Calu3 (cell line): ENCODE results near the gene CENPB. TPM values are rescaled to one million over a fixed set of nuclear protein-coding genes. Genes with fewer than 3 reads are reported as not detected.

Experiments used
- BruUV-seq: library from RNA; stranded (reverse); fragments of 400-500 nt; replicated peaks from 2 replicates; lab custom pipeline; 2021; lab: Mats Ljungman, UMichigan
- CTCF ChIA-PET: fragments of 300-600 bp; sonication (Branson Sonifier 250); formaldehyde crosslinking; loops from one replicate; lab custom pipeline; 2022; ENCODE audit warnings: antibody characterized with exemption; lab: Charles Lee
- DNase-seq: peaks from one replicate; pipeline ENCODE4 v3.0.0; 2022
- H3K27ac Mint-ChIP-seq: one replicate; pipeline ENCODE4 v1.8.0; 2022; ENCODE audit warnings: mixed read lengths; ENCODE audit not compliant: unreplicated experiment
- H3K27me3 Mint-ChIP-seq: one replicate; pipeline ENCODE4 v1.8.0; 2022; ENCODE audit warnings: mixed read lengths; ENCODE audit not compliant: unreplicated experiment
- H3K36me3 Mint-ChIP-seq: one replicate; pipeline ENCODE4 v1.8.0; 2022; ENCODE audit warnings: mild to moderate bottlenecking, moderate library complexity, mixed read lengths; ENCODE audit not compliant: insufficient read depth, unreplicated experiment
- H3K4me1 Mint-ChIP-seq: one replicate; pipeline ENCODE4 v1.8.0; 2022; ENCODE audit warnings: mild to moderate bottlenecking, low read depth, mixed read lengths; ENCODE audit not compliant: unreplicated experiment
- H3K4me3 Mint-ChIP-seq: one replicate; pipeline ENCODE4 v1.8.0; 2022; ENCODE audit warnings: mild to moderate bottlenecking, low read depth, moderate library complexity, mixed read lengths; ENCODE audit not compliant: unreplicated experiment
- H3K9me3 Mint-ChIP-seq: one replicate; pipeline ENCODE4 v1.8.0; 2022; ENCODE audit warnings: low read depth, mixed read lengths; ENCODE audit not compliant: unreplicated experiment
- CTCF ChIP-seq: fragments of 200-600 bp; IDR thresholded peaks from one replicate; pipeline ENCODE4 v1.8.0; 2022; ENCODE audit warnings: antibody characterized with exemption; ENCODE audit not compliant: unreplicated experiment
- intact Hi-C: fragments of 100-400 bp; cut with micrococcal nuclease; formaldehyde crosslinking; loops from one replicate; pipeline ENCODE4 v1.10.0; 2022; ENCODE audit not compliant: unreplicated experiment
- total RNA-seq: library from RNA; stranded (reverse); gene quantifications from 2 replicates; pipeline ENCODE4 v1.2.3, GENCODE V29; 2022

Gene CENPB
- total RNA-seq, 1 experiment from 2014 or later: 44.9 TPM

GRCh38 chr20:3734111-3734843 is 52.3 kb downstream of the CENPB start:
- CTCF ChIA-PET: interaction anchor here (0.5 to 0.7 kb wide), 2 partner anchors 19 to 395 kb away, joined by 5 to 8 read pairs; no protein-coding TSS in a partner anchor
- BruUV-seq: no TSS peak
- no peak for DNase-seq
- H3K4me1 Mint-ChIP-seq: no peaks in the 10 kb centered on the region
- no peak overlapping the region for H3K4me3 Mint-ChIP-seq
- no peak overlapping the region for H3K27ac Mint-ChIP-seq
- H3K36me3 Mint-ChIP-seq: no peaks in the 10 kb centered on the region
- no peak for TF ChIP-seq CTCF
- peaks cover 65% of the 10 kb centered on the region for H3K27me3 Mint-ChIP-seq
- intact Hi-C loops: no loop called here
- no peaks in the 10 kb centered on the region for H3K9me3 Mint-ChIP-seq

Other genes with a start within 250 kb of the CENPB start
- not detected in 2 replicates for gene GFRA4, start 123.3 kb downstream of the CENPB start, total RNA-seq
- gene ADAM33, start 104.7 kb downstream of the CENPB start, total RNA-seq: not detected in 2 replicates
- gene SIGLEC1, start 74.1 kb downstream of the CENPB start, total RNA-seq: not detected in 2 replicates
- not detected in 2 replicates for gene HSPA12B, start 54.1 kb downstream of the CENPB start, total RNA-seq
- 27.3 and 29.0 TPM in 2 replicates for gene ADISSP, start 19.0 kb downstream of the CENPB start, total RNA-seq
- gene SPEF1, start 5.3 kb downstream of the CENPB start, total RNA-seq: 0.28 TPM in 1 of 2 replicates, not detected in the other
- gene CDC25B, start 9.6 kb upstream of the CENPB start, total RNA-seq: 69.6 and 75.0 TPM in 2 replicates
- gene AP5S1, start 33.8 kb upstream of the CENPB start, total RNA-seq: 7.2 and 9.5 TPM in 2 replicates
- 29.8 and 32.1 TPM in 2 replicates for gene MAVS, start 60.1 kb upstream of the CENPB start, total RNA-seq
- 37.9 TPM in 2 replicates for gene PANK2, start 102.6 kb upstream of the CENPB start, total RNA-seq
- gene RNF24, start 228.8 kb upstream of the CENPB start, total RNA-seq: 2.8 and 4.1 TPM in 2 replicates